GM20000 (cell line): ENCODE data around the gene CACNG7.
A peak's percentile ranks its signal among the peaks of the same experiment; 100 is the strongest.

Source experiments
- DNase-seq: peaks from one replicate; pipeline ENCODE4 v3.0.0; 2012; ENCODE audit warnings: low spot score
- CTCF ChIP-seq: IDR thresholded peaks from 2 replicates; pipeline ENCODE4 v1.5.1; 2012; ENCODE audit warnings: mild to moderate bottlenecking, control low read depth; ENCODE audit errors: extremely low read depth, missing control alignments

The CACNG7 gene

GRCh38 chr19:53988981-53989380 lies 79.9 kb downstream of the CACNG7 start:
- no peak for TF ChIP-seq CTCF
- DNase-seq = no peak

- no peak for DNase-seq
- no peak for TF ChIP-seq CTCF
Measured at GRCh38 chr19:53989600-53990533, 80.8 kb downstream of the CACNG7 start.

GRCh38 chr19:53991224-53992113 lies 82.4 kb downstream of the CACNG7 start, which contains the start of gene CACNG6:
CACNG6 (plus strand) TSS chr19:53991637; CDS start chr19:53992878, 1,241 bp downstream.
- no peak for TF ChIP-seq CTCF
- DNase-seq = peak; percentile 42

GRCh38 chr19:53992211-53992610 lies 83.1 kb downstream of the CACNG7 start:
- peak; percentile 45 for DNase-seq
- no peak for TF ChIP-seq CTCF

GRCh38 chr19:53992815-53993214 lies 83.7 kb downstream of the CACNG7 start:
- no peak for DNase-seq
- TF ChIP-seq CTCF = no peak

- no peak for DNase-seq
- TF ChIP-seq CTCF = no peak
Measured at GRCh38 chr19:53993448-53993847, 84.4 kb downstream of the CACNG7 start.
